Right hindlimb (tissue), 1 donor: ENCODE results near the gene STK38.
"Not testable (repeated sequence)": the region's sequence is repeated elsewhere in the genome, so short reads cannot be mapped to it uniquely, and the experiment has no call there.

Source experiments
- DNase-seq: peaks from one replicate; pipeline ENCODE4 v3.0.0-alpha.2; 2018

The STK38 gene

DNA sequence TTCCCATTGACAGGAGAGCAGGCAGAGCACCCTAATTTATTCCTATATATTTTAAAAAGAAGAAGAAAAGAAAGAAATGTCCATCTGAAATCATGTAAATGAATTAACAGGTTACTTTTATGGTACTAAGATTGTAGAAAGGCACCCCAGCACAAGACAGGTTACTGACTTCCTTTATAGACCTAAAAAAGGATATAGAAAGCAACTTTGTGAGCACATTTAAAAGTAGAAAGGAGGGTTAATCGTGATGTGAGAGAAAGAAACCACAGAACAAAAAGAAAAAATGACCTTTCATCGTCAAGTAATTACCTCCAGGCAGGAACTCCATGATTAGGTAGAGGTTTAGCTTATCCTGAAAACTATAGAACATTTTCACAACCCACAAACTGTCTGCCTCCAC is 29.9 kb downstream of the STK38 start:
- DNase-seq: no peak

DNA sequence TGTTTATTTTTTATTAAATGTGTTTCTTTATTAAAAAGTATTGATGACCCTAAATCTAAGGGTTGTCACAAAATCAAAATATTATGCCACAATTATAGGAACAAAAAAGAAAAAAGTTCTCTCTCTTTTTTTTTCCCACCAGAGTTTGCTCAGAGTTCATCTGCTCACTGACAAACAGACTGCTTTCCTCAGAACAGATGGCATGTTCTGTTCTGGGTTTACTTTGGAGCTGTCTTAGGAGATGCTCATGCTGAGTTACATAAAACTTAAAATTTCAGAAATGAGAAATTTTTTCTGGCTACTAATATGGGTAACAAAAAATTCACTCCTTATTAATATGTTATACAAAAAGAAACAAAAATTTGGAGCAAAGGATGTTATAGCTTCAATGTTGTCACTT is 30.3 kb downstream of the STK38 start:
- no peak for DNase-seq

DNA sequence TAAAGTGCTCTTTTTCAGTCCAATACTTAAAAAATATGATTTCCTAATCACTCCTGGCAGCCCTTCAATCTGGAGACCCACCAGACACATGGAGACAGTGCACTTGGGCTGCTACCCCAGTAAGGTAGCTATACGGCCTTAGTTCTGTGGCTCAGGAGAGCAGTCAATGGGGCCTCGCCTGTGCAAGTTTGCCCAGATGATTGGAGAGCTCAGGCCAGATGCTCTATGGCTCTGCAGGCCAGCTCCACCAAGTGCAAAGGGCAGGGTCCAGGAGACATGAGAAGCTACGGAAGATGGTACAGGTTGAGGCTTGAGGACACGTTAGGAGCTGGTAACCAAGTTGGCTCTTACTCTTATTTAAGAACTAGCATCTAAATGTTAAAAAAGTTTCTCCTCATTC is 30.7 kb downstream of the STK38 start:
- DNase-seq: no peak

DNA sequence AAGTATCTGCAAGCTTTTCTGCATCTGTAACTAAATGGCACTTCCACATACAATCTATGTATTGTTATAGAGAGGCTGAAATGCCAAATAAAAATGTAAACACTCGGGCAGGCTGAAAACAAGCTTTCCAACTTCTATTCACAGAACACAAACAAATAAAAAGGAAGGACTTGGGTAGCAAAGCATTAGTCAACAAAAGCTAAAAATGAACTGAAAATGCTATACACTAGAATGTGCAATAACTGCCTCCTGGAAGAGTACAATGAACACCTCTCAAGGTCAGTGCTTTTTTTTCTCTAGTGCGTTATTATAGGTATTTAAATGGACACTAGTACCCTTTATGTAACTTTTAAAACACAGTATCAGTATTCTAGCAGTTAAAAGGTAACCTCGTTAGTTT is 31.4 kb downstream of the STK38 start:
- DNase-seq: no peak

DNA sequence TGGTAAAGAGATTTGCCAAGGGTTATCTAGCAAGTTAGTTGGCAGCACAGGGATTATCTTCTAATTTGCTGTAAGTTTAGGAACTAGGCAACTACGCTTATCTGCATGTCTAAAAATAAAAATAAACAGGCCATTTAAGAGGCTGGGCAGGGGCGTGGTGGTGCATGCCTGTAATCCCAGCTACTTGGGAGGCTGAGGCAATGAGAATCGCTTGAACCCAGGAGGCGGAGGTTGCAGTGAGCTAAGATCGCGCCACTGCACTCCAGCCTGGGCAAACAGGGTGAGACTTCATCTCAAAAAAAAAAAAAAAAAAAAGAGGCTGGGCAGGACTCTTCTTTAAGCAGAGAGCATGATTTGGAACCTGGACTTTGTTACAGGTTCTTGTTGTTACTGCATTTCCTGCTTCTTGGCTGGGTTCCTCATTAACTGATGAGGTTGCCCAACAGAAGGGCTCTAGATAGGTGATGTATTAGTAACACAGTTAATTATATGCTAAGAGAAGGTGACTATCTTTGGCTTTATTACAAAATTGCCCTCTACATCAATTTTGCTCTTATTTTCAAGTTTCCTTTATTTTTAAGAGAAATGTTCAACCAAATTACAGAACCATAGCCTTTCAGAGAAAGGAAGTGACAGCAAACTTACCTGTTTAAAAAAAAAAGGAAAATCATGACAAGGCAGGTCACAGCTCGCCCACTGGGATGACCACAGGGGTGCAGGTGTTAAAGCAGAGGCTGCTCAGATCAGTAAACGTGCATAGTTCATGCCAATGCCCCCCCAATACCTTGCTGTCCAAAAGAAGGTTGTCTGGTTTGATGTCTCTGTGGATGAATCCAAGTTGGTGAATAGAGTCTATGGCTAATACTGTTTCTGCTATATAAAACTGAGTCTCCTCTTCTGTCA is 32.5 kb downstream of the STK38 start:
- no peak for DNase-seq

DNA sequence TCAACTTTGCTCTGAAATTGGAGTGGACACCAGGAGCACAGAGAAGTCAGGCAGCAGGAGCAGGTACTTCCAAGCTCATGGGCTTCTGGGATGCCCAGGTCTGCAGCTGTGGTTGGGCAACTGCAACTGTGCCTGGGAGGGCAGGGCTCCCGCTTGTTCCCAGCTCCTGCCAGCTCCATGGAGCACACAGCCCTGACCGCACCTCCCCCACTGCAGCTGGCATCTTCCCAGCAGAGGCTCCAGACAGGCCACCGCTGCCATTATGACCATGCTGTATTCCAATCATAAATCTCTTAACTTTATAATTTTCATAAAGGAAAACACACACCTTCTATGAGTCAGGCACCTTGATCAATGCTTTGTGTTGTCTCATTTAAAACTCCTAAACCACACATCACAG is 36.9 kb downstream of the STK38 start:
- no peak for DNase-seq

DNA sequence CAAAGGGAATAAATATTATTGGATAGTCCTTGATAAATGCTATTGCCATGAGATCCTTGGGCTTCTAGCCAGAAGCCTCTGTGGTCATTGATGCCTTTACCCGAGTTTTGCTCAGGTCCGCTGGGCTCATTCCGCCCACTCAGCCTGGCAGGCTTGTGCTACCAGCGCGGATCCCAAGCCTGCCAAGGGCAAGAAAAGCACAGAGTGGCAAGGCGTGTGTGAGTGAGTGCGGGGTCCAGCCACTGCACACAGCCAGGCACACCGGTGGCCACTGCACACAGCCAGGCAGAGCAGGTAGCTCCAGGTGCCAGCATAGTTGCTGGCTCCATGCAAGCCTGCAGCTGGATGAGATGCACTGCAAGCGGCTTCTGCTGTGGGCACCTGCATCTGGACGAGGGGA is 38.7 kb downstream of the STK38 start:
- no peak for DNase-seq

DNA sequence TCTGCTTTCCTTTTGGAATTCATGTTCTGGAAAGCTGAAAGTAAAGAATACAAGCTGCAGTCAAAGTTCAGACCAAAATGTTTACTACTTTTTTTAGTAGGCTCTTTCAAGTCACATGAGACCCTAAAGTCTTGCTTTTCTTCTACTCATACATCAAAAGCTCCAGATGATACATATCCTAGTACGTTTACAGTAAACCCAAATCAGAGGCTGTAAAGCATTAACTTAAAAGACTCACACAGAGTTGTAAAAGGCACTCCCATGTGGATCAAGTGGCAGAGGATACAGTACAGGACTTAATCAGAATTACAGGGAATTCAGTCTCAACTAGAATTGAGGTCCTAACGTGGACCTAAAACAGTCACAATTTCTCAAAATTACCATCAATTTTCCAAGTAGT is 40.7 kb downstream of the STK38 start:
- DNase-seq: no peak

DNA sequence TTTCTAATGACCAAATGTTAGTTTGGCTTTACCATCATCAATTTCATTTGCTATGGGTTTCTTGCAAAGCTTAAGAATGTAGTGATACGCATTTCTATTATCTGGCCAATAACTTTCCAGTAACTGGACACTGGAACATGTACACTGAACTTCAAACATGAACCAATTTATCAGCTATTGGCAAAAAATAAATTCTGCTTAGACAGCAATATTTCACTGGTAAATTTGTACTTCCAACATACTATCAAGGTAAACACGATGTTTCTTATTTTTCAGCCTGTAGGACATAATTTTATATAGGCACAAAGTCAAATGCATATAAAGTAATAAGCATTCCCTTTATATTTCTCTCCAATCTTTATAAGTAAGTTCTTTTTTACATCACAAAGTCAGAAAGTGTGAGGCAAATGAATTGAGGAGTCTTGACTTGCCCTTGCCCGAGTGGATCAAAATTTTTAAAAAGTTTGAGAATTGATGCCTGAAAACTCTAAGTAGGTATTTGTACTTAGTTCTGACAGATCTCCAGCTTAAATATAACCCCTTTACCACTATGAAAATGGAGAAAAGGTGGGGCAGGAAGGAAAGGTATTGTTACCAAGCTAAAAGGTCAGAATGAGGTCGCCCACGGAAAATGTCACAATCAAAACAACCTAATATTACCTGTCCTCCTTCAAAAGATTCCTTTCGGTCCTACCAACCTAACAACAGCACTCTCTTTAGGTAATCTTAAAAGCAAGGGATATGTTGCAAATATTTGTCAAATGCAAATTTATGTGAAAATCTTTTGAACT is 41.3 kb downstream of the STK38 start:
- no peak for DNase-seq

DNA sequence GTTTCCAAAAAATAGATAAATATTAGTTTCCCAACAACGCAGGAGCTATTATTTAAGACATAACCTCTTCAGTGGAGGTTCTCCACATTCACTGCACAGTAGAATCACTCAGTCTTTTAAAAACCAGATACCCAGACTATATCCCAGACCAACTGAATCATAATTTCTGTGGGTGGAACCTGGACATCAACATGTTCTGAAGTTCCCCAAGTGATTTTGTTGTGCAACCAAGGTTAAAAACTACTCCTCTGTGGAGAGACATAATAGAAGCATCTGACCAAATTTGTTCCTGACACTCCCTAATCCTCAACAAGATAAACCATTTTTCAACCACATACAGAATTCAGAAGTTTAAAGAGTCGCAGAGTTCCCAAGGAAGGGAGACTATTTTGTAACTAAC is 42.3 kb downstream of the STK38 start:
- no peak for DNase-seq

DNA sequence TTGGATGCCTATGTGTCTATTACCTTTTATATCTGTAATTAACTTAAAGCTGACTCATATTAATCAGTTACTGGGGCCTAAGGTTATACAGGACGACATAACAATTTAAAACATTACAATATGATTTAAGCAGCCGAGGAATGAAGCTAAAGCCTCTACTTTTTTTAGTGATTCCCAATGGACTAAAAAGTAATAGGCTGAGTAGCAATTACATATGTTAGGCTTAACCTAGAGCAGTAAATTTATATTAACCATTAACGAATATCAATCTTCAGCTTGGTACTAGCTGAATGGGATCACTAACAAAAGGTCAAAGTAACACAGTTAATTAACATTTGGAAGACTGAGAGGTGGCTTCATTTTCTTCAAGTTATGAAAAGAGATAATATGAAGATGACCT is 43.1 kb downstream of the STK38 start:
- DNase-seq: no peak

DNA sequence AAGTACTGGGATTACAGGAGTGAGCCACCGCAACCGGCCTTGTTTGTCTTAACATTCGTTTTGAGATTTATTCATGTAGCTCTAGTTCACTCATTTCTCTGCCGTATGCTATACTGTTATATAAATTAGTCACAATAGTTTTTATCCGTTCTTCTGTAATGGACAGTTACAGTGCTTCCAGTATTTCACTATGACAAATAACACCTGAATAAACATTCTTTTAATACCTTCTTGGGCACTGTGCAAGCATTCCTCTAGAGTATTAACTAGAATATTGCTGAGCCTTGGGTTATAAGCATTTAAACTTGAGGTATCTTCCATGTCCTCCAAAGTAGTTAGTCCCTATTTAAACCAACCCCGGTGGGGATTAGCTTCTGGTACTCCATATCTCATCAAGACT is 45.6 kb downstream of the STK38 start:
- DNase-seq: no peak

DNA sequence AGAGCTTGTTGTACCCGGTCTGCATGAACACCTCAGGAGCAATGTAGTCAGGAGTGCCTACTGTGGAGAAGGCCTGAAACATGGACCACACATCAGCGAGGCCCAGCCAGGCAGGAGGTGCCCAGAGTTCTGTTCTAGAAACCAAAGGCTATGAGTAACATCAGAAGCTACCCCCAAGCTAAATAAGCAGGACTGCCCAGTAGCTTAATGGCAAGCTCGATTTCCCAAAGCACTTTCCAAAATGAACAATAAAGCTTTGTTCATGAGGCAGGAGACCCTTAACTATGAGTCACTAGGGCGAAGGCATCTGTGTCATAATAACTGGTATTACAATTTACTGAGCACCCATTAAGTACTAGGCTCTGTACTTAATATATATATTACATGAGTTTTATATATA is 47.4 kb downstream of the STK38 start:
- no peak for DNase-seq

DNA sequence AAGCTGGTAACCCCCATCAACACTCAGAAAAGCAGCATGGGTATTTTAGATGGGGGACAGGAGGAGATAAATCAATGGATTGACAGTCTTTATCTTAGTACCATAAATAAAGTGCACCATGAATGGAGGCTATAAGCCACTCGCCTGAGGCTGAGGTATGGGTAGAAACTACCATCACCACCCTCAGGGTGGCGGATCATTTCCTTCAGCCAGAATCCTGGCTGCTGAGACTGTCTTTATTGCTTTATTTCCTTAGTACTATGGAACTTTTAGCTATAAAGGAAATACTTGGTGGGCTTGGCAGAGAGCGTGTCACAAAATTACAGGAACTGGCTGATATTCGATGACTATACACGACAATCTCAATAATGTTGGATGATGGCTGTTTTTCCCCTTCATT is 52.2 kb downstream of the STK38 start:
- DNase-seq: no peak

DNA sequence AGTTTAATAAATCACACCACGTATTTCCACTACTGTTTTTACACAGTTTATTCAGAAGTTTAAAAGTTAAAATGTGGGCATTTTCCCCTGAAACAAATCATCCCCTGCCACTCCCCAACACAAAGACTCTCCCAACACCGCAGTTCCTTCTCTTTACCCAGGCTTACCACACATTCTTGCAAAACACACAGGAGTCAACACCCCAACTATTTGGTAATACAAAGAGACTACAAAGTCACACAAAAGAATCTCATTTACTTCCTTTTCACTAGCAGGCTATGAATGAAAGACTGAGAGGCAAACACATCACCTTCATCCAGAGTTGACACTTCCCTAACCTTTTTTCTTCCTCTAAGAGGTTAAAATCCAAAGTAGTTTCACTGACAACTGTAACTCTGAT is 53.4 kb downstream of the STK38 start:
- no peak for DNase-seq

DNA sequence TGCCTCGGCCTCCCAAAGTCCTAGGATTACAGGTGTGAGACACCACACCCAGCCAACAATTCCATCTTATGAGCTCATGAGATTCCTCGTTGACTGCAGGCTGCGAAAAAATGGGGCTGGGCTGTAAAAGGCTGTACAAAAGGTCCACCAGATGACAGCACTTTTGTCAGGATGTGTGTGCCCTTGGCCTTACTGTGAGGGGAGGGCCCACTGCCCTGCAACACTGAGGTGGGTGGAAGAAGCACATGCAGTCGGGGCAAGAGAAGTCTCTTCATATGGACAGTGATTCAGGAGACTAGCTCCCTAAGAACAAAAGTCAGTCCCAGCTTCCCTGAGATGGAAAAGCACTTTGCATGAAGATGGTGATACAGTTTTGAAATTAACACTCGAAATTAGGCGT is 54.0 kb downstream of the STK38 start:
- no peak for DNase-seq

DNA sequence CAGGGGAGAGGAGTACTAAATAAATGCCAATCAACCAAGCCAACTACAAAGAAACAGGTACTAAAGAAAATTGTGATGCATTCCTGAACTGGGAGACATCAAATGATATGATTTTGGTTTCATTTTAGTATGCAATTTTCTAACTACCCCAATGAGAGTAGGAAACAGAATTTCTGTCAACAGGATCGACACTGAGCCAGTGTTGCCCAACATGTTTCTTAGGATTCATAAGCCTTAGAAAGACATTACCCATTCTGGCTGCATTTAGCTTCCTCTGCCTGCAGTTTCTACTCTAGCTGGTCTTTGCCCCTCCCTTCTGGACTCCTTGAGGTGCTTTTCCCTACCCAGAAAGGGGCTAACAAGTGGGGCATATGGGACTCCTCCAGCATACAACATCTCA is 54.7 kb downstream of the STK38 start:
- DNase-seq: no peak

DNA sequence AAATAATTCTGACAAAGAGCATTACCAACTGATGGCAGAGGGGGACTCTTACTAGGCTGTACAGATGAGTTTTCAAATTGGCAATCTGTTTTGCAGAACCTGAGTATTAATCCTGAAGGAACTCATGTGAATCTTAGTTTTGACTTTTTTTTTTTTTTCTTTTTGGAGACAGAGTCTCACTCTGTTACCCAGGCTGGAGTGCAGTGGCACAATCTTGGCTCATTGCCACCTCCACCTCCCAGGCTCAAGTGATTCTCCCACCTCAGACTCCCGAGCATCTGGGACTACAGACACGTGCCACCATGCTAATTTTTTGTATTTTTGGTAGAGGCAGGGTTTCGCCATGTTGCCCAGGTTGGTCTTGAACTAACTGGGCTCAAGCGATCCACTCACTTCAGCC is 55.2 kb downstream of the STK38 start:
- DNase-seq: no peak

DNA sequence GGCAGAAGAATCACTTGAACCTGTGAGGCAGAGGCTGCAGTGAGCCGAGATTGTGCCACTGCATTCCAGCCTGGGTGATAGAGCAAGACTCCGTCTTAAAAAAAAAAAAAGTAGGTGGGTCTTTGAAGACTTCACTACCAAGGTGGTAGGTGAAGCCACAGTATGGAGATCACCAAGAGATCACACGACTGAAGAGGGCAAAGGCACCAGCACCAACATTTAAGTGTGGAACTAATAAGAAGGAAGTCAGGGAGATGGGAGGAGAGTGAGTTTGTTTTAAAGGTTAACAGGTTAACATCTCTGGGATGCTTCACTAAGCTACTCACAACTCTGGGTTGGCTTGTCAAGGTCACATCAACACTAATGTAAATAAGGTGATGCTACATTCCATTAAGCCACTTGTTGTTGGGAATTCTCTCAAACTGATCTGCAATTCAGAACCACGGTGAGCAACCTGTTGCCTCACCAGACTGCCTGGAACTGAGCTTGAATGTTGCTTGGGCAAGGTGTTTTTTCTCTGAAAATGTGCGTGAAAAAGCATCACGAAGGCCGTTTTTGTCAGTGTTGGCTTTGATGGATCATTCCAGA is 55.8 kb downstream of the STK38 start:
- DNase-seq: no peak

DNA sequence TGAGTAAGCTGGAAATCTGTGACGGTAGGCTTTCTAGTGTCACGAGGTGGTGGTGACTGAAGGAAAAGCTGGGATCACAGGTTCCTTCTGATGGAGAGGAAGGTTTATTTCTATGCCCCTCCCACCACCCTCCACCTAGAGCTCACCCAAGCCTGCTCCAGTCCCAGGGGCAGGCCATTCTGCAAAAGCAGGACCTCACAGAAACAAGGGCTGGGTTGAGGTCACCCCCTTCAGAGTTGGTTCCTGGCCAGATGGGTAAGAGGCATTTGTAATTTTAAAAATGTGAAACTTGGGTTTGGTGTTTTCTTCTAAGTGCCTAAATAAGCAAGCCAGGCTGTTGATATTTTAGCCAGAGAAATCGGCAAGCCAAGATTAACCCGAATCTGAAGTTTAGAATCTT is 57.9 kb downstream of the STK38 start:
- DNase-seq: no peak

DNA sequence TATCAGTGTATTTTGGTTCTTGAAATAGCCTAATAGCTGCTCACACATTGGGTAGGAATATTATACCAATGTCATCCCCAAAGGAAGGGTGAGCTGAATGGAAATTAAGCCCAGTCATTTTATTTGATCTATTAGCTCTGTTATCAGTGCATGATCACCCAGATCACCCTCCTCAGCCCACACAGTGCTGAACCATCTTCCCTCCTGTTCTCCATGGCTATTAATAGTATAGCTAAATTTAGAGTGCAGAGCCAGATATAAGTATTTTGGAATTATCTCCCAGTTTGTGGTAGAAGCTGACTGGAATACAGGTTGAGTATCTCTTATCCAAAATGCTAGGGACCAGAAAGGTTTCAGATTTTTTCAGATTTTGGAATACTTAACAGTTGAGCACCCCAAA is 59.1 kb downstream of the STK38 start:
- no peak for DNase-seq

DNA sequence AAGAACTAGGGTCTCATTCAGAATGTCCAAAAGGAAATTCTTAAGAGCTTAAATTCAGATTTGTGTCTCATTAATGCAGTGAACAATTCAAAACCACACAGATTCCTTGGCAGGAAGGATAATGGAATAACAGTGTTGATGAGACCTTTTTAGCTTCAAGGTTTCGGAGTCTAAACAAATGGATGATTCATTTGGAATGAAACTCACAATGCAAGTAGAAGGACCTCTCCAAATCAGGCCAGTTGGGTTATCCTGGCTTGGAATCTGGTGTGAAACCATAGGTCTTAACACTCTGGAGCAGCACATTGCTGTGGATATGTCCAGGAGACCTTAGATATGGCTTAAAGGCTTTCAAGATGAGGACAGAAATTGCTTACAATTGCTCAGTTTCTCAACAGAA is 59.6 kb downstream of the STK38 start:
- DNase-seq: no peak

DNA sequence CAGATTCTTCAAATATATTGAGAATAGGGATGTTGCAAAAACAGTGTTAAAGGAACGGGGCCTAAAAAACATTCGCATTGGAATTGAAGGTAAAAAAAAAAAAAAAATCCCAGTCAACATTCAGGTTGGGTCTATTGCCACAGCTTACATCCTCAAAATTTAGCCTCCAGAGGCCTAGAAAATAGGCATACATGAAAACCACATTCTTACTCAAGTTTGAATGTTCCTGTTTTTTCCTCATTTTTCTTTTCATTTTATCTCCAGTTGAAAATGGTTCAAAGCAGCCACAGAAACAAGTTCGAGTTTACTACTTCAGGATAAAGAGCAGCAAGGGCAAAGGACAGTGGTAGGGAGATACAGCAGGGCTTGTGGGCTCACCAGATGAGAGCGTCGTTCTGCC is 62.5 kb downstream of the STK38 start:
- no peak for DNase-seq

DNA sequence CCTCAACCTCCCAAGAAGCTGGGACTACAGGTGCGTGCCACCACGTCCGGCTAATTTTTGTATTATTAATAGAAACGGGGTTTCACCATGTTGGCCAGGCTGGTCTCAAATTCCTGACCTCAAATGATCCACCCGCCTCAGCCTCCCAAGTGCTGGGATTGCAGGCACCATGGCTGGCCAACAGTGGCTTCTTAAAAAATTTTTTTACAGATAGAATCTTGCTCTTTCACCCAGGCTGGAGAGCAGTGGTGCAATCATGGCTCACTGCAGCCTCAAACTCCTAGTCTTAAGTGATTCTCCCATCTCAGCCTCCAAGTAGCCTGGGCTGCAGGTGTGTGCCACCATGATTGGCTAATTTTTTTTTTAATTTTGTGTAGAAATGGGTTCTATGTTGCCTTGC is 64.0 kb downstream of the STK38 start:
- not testable (repeated sequence) for DNase-seq
